Thyroid gland (tissue), 4 donors: ENCODE measurements around the gene NLRP4.

Experiments
- CTCF ChIP-seq, 6 experiments: fragments of 200-600 bp in 3 of 6; fragments of 450-650 bp in 3 of 6; sonication (generic) in 3 of 6; IDR thresholded peaks; one replicate each; pipeline ENCODE4 v1.5.1; 2016 to 2019; ENCODE audit warnings: antibody characterized with exemption in 6 of 6, mild to moderate bottlenecking in 2 of 6, inconsistent platforms in 1 of 6, moderate library complexity in 1 of 6
- POLR2A ChIP-seq, 2 donors: fragments of 450-650 bp; IDR thresholded peaks; one replicate each; pipeline ENCODE4 v1.6.1; 2017; ENCODE audit warnings: antibody characterized with exemption in 2 of 2, mild to moderate bottlenecking in 2 of 2, moderate library complexity in 1 of 2

GRCh38 chr19:55912916-55913315, 76.6 kb downstream of the NLRP4 start:
- no peak for TF ChIP-seq POLR2A (IDR thresholded peaks at IDR 0.05)
- TF ChIP-seq CTCF (IDR thresholded peaks at IDR 0.05), result no peak
